ENCODE results near the gene BIRC7. TPM values are rescaled to one million over a fixed set of nuclear protein-coding genes. Genes with fewer than 3 reads are reported as not detected.

The BIRC7 gene
- total RNA-seq, 1 donor from 2014 or later = 15.5 TPM

DNA sequence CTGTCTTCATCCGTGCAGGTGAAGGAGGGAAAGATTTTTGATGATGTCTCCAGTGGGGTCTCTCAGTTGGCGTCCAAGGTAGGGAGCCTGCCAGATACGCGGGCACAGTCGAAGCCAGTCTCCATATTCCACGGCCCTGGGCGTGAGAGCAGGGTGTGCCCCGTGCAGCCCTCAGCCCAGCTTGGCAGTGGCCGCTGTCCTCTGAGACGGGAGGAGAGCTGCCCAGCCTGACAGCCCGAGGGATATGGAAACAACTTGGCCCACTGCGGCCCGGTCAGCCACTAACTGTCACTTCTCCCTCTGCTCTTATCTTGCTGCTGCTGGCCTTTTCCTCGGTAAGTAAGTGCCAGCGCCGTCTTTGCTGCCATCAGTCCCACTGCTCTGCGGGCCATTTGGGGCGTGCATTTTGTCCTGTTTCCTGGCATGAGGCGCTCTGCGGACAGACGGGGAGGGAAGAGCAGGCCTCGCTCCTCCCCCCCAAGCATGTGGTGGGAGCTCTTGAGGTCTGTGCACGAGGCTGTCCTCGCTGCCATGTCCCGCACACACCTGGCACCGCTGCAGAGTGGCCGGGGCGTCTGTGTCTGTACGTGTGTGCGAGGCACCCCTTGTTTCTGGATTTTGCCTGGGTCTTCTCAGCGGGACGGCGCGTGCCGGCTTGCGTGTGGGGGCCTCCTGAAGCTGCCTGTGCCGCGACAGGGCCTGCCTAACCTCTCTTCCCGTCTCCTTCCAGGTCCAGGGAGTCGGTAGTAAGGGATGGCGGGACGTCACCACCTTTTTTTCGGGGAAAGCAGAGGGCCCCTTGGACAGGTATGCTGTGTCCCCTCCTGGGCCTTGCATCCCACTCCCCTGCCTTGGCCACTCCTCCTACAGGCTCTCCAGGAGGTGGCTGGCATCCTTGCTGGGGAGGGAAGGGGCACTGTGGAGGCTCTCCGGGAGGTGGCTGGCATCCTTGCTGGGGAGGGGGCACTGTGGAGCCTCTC lies 50.2 kb downstream of the BIRC7 start:
- Histone ChIP-seq H3K9me3 (no peaks in the 10 kb centered on the region), H3K4me3 (no peak overlapping the region), H3K27ac (no peak overlapping the region), H3K36me3 (peaks cover 48% of the 10 kb centered on the region), H3K27me3 (no peaks in the 10 kb centered on the region), H3K4me1 (no peaks in the 10 kb centered on the region)
- intact Hi-C loops (cut with DNase I) = no loop called here
- ATAC-seq (no peak), DNase-seq (no peak)
- TF ChIP-seq, protein P1, sequence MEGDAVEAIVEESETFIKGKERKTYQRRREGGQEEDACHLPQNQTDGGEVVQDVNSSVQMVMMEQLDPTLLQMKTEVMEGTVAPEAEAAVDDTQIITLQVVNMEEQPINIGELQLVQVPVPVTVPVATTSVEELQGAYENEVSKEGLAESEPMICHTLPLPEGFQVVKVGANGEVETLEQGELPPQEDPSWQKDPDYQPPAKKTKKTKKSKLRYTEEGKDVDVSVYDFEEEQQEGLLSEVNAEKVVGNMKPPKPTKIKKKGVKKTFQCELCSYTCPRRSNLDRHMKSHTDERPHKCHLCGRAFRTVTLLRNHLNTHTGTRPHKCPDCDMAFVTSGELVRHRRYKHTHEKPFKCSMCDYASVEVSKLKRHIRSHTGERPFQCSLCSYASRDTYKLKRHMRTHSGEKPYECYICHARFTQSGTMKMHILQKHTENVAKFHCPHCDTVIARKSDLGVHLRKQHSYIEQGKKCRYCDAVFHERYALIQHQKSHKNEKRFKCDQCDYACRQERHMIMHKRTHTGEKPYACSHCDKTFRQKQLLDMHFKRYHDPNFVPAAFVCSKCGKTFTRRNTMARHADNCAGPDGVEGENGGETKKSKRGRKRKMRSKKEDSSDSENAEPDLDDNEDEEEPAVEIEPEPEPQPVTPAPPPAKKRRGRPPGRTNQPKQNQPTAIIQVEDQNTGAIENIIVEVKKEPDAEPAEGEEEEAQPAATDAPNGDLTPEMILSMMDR (IDR thresholded peaks at IDR 0.05) = no peak

DNA sequence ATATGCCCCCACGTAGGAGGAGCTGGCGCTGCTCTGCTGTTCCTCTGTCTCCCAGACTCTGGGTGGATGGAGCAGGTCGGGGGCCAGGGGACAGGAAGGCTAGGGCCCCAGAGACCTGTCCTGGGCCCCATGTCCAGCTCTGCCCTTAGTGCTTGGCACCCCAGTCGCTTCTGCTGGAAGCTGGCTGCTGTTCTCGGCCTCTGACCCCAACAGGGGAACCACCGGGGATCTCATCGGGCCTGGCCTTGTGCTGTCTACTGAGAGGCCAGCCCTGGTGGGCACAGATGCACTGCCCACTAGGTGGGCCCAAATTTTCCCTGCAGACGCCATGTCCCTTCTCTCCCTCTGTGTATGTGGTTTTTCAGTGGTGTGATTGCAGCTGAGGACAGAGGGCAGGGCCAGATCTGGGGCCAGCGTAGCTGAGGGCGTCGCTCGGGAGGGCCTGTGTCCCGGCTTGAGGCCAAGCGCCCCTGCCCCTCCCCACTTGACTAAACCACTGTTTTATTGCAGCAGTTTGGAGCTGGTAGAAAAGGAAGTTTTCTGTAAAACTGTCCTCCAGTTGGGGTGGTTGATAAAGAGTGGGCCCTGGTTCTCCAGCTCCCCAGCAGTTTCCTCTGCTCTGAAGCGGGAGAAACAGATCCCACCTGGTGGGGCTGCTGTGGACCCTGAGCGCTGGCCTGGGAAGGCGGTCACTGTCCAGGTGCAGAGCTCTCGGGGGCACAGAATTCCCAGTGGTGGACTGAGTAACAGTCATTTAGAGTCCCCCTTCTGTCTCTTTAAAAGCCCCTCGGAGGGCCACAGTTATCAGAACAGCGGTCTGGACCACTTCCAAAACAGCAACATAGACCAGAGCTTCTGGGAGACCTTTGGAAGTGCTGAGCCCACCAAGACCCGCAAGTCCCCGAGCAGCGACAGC lies 51.3 kb downstream of the BIRC7 start:
- Histone ChIP-seq H3K4me1 (no peaks in the 10 kb centered on the region), H3K27me3 (peaks cover 1% of the 10 kb centered on the region), H3K36me3 (peaks cover 36% of the 10 kb centered on the region), H3K4me3 (no peak overlapping the region), H3K9me3 (no peaks in the 10 kb centered on the region), H3K27ac (no peak overlapping the region)
- intact Hi-C loops (cut with DNase I) = no loop called here
- DNase-seq (no peak), ATAC-seq (no peak)
- TF ChIP-seq, protein P1 (IDR thresholded peaks at IDR 0.05) = no peak

DNA sequence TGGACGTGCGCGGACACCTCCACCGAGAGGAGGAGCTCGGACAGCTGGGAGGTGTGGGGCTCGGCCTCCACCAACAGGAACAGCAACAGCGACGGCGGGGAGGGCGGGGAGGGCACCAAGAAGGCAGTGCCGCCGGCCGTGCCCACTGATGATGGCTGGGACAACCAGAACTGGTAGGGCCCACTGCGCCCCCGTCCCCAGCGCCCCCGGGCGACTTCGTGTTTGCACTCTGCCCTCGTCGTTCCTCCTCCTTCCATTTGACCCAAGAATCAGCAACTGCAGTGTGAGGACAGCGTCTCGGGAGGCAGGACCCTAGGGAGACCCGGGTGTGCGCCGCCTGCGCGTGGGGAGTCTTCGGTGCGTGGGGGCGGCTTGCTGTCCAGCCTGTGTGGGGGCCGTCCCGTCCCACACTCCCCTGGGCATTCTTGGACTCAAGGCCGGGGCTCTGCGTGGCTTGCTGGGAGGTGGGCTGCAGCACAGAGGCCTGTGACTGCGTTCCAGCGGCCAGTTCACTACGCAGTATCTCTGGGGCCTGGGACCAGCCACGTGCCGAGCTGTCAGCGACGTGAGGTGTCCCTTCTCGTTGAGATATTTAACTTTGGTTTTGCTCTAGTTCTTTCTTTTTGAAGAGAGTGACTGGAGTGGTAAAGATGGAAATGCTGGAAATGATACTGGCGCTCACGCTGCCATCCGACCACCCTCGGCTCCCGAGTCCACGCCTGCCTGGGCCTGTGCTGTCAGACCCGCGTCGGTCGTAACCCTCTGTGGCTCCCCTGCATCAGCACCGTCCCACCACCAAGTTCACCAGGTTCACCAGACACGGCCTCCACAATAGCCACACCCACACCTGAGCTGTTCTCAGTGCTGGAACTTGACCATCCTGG lies 52.2 kb downstream of the BIRC7 start:
- H3K9me3 ChIP-seq = no peaks in the 10 kb centered on the region
- DNase-seq = no peak
- peaks cover 5% of the 10 kb centered on the region for H3K27me3 ChIP-seq
- no peak overlapping the region for H3K4me3 ChIP-seq
- TF ChIP-seq, protein P1 (IDR thresholded peaks at IDR 0.05) = no peak
- H3K27ac ChIP-seq = no peak overlapping the region
- intact Hi-C loops (cut with DNase I) = no loop called here
- no peaks in the 10 kb centered on the region for H3K4me1 ChIP-seq
- peaks cover 27% of the 10 kb centered on the region for H3K36me3 ChIP-seq
- ATAC-seq = no peak

DNA sequence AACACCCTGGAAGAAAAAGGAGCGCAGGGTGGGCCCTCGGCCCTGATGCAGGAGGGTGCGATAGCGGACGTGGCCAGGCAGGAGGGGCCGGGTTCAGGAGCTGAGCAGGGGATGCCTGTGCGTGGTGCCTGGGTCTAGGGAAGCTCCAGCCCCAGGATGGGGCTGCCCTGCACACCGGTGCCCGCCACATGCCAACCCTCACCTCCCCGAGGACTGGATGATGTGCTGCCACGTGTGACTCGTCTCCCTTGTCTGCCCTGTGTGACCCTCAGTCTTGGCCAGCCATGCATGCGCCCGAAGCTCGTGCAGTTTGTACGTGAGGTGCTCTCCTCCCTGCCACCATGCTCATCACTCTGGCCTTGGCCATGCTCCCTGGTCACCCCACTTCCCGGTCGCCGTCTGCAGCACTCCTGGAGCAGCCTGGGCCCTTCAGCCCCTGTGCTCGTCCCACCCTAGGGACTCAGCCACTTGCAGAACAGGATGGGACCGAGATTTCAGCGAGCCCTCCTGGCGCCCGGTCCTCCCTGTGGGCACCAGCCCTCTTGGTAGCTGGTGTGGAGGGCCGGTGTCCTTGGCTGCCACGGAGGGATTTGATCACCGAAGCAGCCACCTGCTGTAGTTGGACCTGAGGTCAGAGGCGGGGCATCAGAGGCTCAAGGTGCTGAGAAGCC lies 53.0 kb downstream of the BIRC7 start:
- DNase-seq (no peak), ATAC-seq (no peak)
- intact Hi-C loops (cut with DNase I) = no loop called here
- Histone ChIP-seq H3K9me3 (no peaks in the 10 kb centered on the region), H3K27me3 (peaks cover 5% of the 10 kb centered on the region), H3K27ac (no peak overlapping the region), H3K4me3 (no peak overlapping the region), H3K36me3 (peaks cover 24% of the 10 kb centered on the region), H3K4me1 (no peaks in the 10 kb centered on the region)
- TF ChIP-seq, protein P1 (IDR thresholded peaks at IDR 0.05) = no peak
